ENCODE data around the gene ZNF549.

The ZNF549 gene

DNA sequence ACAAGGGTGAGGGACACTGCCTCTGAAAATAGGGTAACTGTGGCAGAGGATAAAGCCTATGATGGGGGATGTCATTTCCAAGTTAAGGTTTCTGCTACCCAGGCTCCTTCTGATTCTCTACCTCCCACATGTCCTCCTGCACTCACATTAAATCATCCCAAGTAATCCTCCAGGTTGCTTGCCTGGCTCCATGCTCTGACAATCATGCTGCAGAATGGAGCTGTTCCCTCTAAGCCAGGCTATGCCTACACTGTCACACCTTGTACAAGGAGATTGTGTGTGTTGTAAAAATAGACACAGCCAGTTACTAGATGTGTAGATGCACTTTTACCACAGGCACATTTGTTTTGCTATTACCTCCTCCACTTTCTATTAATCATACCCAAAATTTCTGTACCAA, 43.6 kb downstream of the ZNF549 start:
- no peak for DNase-seq

DNA sequence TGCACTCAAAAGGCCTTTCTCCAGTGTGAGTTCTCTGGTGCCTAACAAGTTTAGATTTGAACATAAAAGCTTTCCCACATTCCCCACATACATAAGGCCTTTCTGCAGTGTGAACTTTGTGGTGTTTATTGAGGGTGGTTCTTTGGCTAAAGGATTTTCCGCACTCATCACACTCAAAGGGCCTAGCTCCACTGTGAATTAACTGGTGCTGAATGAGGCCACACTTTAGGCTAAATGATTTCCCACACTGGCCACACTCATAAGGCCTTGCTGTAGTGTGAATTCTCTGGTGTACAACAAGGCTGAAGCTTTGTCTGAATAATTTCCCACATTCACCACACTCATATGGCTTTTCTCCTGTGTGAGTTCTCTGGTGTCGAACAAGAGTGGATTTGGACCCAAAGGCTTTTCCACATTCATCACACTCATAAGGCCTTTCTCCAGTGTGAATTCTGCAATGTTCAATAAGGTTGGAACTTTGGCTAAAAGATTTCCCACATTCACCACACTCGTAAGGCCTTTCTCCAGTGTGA, 45.3 kb downstream of the ZNF549 start:
- no peak for DNase-seq

DNA sequence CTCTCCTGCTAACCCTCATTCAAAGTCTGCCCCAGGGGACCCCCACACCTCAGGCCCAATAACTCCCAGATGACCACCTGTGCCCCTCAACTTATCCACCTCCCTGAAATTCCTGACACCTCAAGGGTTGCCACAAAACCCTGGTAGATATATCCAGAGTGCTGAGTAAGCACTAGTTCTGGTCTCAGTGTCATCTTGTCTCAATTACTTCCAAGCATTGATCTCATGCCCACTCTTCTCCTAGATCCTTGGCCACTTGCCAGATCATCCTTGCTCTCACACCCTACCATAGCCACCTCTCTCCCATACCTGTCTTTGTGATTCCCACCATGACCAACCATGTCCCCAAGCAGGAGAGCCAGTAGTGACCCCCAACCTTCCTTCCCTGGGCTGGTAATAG, 49.5 kb downstream of the ZNF549 start:
- no peak for DNase-seq

DNA sequence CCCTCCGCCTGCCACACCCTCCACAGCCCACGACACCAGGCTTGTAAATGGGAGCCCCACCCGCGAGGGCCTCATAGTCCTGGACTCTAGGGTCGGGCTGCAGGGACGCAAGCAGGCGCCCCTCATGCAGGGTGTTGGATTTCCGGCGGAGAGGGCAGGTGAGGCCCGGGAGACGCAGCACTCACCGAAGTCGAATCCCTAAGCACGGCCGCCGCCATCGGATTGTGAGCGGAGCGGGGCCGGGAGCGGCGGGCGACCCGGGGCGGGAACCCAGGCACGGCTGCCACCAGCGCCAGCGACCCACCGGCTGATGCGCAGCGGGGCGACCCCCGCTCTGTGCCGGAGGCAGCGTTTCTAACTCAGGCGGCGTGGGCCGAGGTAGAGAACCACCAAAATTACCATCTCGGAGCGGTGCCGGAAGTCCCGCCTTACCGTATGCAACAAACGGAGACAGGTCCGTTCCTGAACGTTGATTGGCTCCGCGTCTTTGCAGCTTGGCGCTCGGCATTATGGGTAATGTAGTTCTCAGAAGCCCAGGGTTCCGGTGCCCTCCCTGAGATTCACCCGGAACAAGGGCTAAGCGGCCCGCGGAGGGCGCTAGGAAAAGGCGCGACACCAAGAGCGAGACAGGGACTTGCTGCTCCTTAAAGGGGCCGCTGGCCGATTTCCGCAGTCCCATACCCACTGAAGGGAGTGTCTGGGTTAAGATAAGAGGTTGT, 51.5 kb downstream of the ZNF549 start, which contains the start of gene ZNF416:
Gene ZNF416 (minus strand): TSS at position 425 of the 719 bp plus-strand sequence. CDS start 207 bp downstream, at position 218.
- peak; percentile 86 for DNase-seq

DNA sequence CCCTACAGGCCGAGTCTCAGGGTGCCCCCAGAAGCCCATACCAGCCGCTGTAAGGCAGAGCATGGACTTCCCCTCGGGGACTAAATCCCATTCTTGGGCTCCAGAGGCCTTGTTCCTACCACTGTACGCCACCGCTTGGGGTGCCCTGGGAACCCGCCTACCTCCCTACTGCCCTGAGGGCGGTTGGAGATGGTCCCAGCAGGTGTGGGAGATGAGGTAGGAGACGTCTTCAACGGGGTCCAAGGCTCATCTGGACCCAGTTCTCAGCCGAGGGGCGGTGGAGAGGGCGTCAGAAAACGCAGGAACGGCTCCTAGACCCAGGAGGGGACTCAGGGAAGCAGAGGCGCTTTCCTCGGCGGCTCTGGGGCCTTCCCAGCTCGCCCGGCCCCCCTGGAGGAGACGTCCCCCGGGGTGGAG, 56.0 kb downstream of the ZNF549 start:
- no peak for DNase-seq

DNA sequence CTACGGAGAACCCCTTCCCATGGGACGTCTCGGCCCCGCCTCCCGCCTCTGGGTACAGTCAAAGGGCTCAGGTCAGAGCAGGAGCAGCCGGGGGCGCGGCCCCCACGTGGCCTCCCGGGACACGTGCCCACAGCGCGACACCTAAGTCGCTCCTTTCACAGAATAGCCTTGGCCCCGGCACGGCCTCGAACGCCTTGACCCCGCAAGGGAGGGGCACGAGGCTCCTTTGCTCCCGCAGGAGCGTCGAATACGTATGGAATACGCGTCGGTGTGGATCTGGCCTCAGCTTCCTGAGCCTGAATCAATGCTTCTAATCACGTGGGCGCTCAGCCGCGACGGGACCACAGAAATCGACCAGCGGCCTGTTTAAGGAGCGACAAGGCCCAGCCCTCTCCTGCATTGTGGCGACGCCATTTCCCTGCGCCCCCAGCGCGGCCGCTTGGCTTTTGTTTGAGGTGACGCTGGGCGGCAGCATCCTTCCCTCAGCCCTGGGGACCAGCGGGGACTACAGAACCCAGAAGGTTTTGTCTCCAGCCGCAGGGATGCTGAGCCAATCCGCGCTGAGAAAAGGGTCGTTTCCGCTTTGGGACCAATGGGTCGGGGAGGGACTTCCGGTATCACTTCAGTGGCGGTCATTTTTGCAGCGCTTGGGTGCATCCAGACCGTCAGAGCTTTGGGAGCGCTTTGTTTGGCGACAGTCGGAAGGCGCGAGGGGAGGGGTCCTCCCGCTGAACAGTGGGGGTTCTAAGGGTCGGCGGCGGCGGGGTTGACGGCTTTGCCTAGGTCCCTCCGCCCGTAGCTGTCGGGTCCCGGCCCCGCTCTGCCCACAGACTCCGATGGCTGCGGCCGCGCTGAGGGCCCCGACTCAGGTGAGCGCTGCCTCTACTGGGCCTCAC, 56.6 kb downstream of the ZNF549 start, which contains the start of gene ZIK1:
Gene ZIK1 (plus strand): TSS at position 625 of the 896 bp plus-strand sequence. CDS start 212 bp downstream, at position 837.
- peak; percentile 77 for DNase-seq

DNA sequence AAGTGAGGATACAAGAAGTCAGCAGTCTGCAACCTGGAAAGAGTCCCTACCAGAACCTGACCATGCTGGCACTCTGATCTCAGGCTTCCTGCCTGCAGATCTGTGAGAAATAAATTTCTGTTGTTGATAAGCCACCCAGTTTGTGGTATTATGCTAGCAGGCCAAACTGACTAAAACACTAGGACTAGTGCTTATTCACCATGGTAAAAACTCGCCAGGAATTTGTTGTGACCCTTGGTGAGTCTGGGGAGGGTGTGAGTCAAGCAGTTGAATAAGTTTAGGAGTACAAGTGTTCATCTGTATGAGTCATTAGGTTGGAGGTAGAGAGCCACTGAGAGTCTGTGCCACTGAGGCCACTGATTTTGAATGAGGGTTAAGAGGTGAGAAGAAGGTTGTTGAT, 60.4 kb downstream of the ZNF549 start:
- no peak for DNase-seq

DNA sequence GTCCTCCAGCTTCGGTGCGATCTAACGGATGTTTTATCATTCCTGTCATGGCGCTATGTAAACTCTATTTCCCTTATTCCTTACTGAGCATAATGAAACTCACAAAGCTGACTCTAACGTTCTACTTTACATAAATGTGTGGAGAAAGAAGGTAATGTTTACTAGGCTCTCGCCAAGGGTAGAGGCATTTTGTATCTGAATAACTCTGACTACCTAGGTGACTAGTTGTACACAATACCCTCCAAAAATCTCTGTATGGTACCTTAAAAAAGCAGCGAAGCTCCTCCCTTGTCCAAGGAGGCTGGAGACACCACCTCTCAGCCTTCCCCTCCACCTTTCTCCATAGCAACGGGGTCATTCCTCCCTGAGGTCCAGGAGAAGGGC, 72.2 kb downstream of the ZNF549 start:
- no peak for DNase-seq

DNA sequence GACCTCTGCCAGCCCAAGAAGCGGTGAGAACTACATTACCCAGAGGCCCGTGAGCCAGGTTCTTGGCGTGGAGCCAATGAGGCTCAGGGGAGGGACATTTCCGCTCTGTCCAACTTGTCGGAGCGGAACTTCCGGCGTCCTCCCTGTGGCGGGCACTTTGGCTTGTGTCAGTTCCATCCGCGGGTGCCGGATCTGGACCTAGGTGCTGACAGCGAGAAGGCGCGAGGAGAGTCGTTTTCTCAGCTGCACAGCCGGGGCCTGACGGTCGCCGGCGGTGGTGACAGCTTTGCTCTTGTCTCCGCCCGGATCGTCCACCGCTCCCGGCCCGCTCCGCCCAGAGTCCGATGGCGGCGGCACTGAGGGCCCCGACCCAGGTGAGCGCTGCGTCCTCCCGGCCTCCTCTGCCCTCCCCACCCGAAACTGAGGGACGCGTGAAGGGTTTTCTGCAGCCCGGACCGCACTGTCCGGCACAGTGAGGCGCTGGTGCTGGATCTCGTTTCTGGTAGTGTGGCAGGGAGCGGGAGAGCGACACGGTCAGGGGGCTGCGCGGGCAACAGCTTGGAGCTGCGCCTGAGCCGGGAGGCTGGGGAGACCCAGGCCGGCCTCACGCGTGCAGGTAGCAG, 72.7 kb downstream of the ZNF549 start, which contains the start of gene ZNF530:
Gene ZNF530 (plus strand): TSS at position 125 of the 623 bp plus-strand sequence. CDS start 4,461 bp downstream, outside the sequence.
- DNase-seq: peak; percentile 88

DNA sequence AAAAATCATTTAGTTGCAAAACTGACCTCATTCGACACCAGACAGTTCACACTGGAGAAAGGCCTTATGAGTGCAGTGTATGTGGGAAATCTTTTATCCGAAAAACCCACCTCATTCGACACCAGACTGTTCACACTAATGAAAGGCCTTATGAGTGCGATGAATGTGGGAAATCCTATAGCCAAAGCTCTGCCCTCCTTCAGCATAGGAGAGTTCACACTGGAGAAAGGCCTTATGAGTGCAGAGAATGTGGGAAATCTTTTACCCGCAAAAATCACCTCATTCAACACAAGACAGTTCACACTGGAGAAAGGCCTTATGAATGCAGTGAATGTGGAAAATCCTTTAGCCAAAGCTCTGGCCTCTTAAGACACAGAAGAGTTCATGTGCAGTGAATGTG, 79.8 kb downstream of the ZNF549 start:
- DNase-seq: no peak
